Keratinocyte (primary cell): ENCODE measurements around the gene ADH6. TPM values are rescaled to one million over a fixed set of nuclear protein-coding genes. Genes with fewer than 3 reads are reported as not detected.
"Not testable (repeated sequence)": the region's sequence is repeated elsewhere in the genome, so short reads cannot be mapped to it uniquely, and the experiment has no call there.

Experiments used
- DNase-seq: peaks from one replicate; pipeline ENCODE4 v3.0.0-alpha.2; 2011; ENCODE audit warnings: low read depth, missing footprints, low spot score
- FAIRE-seq: peaks from 2 replicates; lab custom pipeline; 2011; peaks lifted over from hg19 to GRCh38; lab: Jason Lieb, UNC
- H2AFZ ChIP-seq: 2 replicates; pipeline ENCODE4 v1.6.0; 2012; ENCODE audit warnings: low read length, control low read depth, inconsistent platforms; ENCODE audit not compliant: control insufficient read depth
- H3K27ac ChIP-seq: 2 replicates; pipeline ENCODE4 v1.5.1; 2011; ENCODE audit warnings: low read length; ENCODE audit not compliant: control insufficient read depth, insufficient read depth
- H3K27me3 ChIP-seq: 3 replicates; pipeline ENCODE4 v1.6.0; 2011; ENCODE audit warnings: low read length; ENCODE audit not compliant: control insufficient read depth, insufficient read depth; ENCODE audit errors: extremely low read depth
- H3K36me3 ChIP-seq, 2 experiments: 2 replicates in 1 of 2; 3 replicates in 1 of 2; pipeline ENCODE4 v1.5.1; 2011; ENCODE audit warnings: low read length in 2 of 2, mild to moderate bottlenecking in 1 of 2; ENCODE audit not compliant: control insufficient read depth in 2 of 2, insufficient read depth in 2 of 2; ENCODE audit errors: extremely low read depth in 1 of 2
- H3K4me1 ChIP-seq: 3 replicates; pipeline ENCODE4 v1.5.1; 2011; ENCODE audit warnings: low read length; ENCODE audit not compliant: control insufficient read depth, insufficient read depth; ENCODE audit errors: extremely low read depth
- H3K4me2 ChIP-seq: 3 replicates; pipeline ENCODE4 v1.6.0; 2011; ENCODE audit warnings: low read depth, low read length; ENCODE audit not compliant: control insufficient read depth, insufficient read depth; ENCODE audit errors: extremely low read depth
- H3K4me3 ChIP-seq, 3 experiments: fragments of 200-600 bp in 1 of 3; sonication (generic) in 1 of 3; 2 replicates in 2 of 3; 3 replicates in 1 of 3; pipeline ENCODE4 v1.5.1; 2011 to 2016; ENCODE audit warnings: low read length in 3 of 3, mild to moderate bottlenecking in 3 of 3, control low read depth in 2 of 3, inconsistent platforms in 1 of 3, low read depth in 1 of 3, mixed read lengths in 1 of 3, mixed run types in 1 of 3, moderate library complexity in 1 of 3; ENCODE audit not compliant: control insufficient read depth in 2 of 3, insufficient read depth in 2 of 3; ENCODE audit errors: extremely low read depth in 1 of 3
- H3K79me2 ChIP-seq: 2 replicates; pipeline ENCODE4 v1.6.0; 2012; ENCODE audit warnings: low read length; ENCODE audit not compliant: control insufficient read depth, insufficient read depth
- H3K9ac ChIP-seq: 3 replicates; pipeline ENCODE4 v1.6.0; 2011; ENCODE audit warnings: low read length; ENCODE audit not compliant: control insufficient read depth, insufficient read depth; ENCODE audit errors: extremely low read depth
- H3K9me1 ChIP-seq: 3 replicates; pipeline ENCODE4 v1.6.0; 2011; ENCODE audit warnings: low read length; ENCODE audit not compliant: control insufficient read depth, insufficient read depth; ENCODE audit errors: extremely low read depth
- H3K9me3 ChIP-seq: 2 replicates; pipeline ENCODE4 v1.5.1; 2012; ENCODE audit warnings: low read depth, low read length; ENCODE audit not compliant: control insufficient read depth
- H4K20me1 ChIP-seq: 3 replicates; pipeline ENCODE4 v1.6.0; 2011; ENCODE audit warnings: low read length; ENCODE audit not compliant: control insufficient read depth, insufficient read depth; ENCODE audit errors: extremely low read depth
- EZH2 ChIP-seq: IDR thresholded peaks from one replicate; pipeline ENCODE4 v1.6.1; 2012; ENCODE audit warnings: inconsistent platforms, mild to moderate bottlenecking, low read length, moderate library complexity
- dilution Hi-C: fragments of 300-500 bp; cut with MboI; formaldehyde crosslinking; loops from one replicate; pipeline ENCODE4 v1.7.0; 2020; ENCODE audit warnings: low sequenced_read_pairs; ENCODE audit not compliant: extremely low pct_ligation_motif_present
- polyA plus RNA-seq, 5 experiments: library from polyadenylated mRNA; depleted of rRNA in 3 of 5; stranded (reverse) in 3 of 5; stranded (forward) in 1 of 5; unstranded in 1 of 5; fragments of >200 nt; gene quantifications; 1 replicate in 1 of 5; 2 replicates in 3 of 5; 3 replicates in 1 of 5; pipeline versions ENCODE4 v1.2.1 to v1.2.3, GENCODE V29; 2011 to 2012; ENCODE audit warnings: missing spikeins in 2 of 5, low read depth in 1 of 5, low replicate concordance in 1 of 5
- TF ChIP-seq, protein P1 (sequence below), 3 experiments: IDR thresholded peaks in 1 of 3; conservative IDR thresholded peaks in 1 of 3; optimal IDR thresholded peaks in 1 of 3; 2 replicates in 2 of 3; 3 replicates in 1 of 3; pipeline versions ENCODE3 to v1.5.1; 2011; ENCODE audit warnings: low read length in 3 of 3, mild to moderate bottlenecking in 3 of 3, moderate library complexity in 2 of 3, control low read depth in 1 of 3, inconsistent platforms in 1 of 3; ENCODE audit not compliant: insufficient read depth in 2 of 3; ENCODE audit errors: extremely low read depth in 1 of 3

The ADH6 gene
- polyA plus RNA-seq, 1 donor (not counting 4 experiments of a cell fraction or from before 2014, with no cell fraction given) = not detected

DNA sequence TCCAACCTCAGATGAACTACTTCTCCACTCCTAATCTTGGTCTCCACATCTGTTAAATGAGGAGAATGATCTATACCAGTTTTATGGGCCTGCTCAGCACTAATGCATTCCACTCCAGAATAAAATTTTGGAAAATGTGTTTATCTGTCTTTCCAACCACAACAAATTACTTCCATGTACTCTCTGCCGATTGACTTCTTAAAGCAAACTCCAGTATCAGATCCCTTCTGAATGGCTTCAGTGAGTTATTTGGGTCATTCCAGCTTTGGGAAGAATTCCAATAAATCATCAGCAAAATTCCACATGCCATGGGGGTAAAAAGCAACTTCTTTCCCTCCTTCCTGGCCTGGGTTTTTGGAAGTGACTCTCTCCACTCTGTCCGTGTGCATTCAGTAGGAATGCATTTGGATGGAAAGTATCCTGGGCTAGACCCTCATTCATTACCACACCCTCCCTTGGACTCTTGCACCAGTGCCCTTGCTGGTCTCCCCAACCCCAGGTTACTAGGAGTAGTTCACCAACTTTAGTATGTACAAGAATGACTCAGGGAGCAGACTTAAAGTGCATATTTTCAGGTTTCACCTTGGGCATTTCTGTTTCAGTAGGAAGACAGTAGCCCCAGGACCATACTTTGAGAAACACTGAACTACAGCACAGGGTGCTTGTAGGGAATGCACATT is 15.4 kb upstream of the ADH6 start:
- H3K4me1 ChIP-seq = no peaks in the 10 kb centered on the region
- H3K27me3 ChIP-seq = no peaks in the 10 kb centered on the region
- dilution Hi-C loops = no loop called here
- no peaks in the 10 kb centered on the region for H4K20me1 ChIP-seq
- no peak overlapping the region for H2AFZ ChIP-seq
- DNase-seq = no peak
- no peaks in the 10 kb centered on the region for H3K9me3 ChIP-seq
- no peak overlapping the region for H3K9ac ChIP-seq
- no peaks in the 10 kb centered on the region for H3K36me3 ChIP-seq
- TF ChIP-seq EZH2 = no peak
- TF ChIP-seq, protein P1, sequence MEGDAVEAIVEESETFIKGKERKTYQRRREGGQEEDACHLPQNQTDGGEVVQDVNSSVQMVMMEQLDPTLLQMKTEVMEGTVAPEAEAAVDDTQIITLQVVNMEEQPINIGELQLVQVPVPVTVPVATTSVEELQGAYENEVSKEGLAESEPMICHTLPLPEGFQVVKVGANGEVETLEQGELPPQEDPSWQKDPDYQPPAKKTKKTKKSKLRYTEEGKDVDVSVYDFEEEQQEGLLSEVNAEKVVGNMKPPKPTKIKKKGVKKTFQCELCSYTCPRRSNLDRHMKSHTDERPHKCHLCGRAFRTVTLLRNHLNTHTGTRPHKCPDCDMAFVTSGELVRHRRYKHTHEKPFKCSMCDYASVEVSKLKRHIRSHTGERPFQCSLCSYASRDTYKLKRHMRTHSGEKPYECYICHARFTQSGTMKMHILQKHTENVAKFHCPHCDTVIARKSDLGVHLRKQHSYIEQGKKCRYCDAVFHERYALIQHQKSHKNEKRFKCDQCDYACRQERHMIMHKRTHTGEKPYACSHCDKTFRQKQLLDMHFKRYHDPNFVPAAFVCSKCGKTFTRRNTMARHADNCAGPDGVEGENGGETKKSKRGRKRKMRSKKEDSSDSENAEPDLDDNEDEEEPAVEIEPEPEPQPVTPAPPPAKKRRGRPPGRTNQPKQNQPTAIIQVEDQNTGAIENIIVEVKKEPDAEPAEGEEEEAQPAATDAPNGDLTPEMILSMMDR (optimal IDR thresholded peaks at IDR 0.05 in 1 of 3, IDR thresholded peaks at IDR 0.05 in 1 of 3, conservative IDR thresholded peaks at IDR 0.05 in 1 of 3; ENCODE audit: extremely low read depth in 1 of 3, insufficient read depth in 2 of 3, low read length in 3 of 3) = no peak
- H3K27ac ChIP-seq = no peak overlapping the region
- no peak overlapping the region for H3K4me2 ChIP-seq
- no peak overlapping the region for H3K4me3 ChIP-seq
- FAIRE-seq = no peak
- H3K9me1 ChIP-seq = no peaks in the 10 kb centered on the region
- H3K79me2 ChIP-seq = no peaks in the 10 kb centered on the region

DNA sequence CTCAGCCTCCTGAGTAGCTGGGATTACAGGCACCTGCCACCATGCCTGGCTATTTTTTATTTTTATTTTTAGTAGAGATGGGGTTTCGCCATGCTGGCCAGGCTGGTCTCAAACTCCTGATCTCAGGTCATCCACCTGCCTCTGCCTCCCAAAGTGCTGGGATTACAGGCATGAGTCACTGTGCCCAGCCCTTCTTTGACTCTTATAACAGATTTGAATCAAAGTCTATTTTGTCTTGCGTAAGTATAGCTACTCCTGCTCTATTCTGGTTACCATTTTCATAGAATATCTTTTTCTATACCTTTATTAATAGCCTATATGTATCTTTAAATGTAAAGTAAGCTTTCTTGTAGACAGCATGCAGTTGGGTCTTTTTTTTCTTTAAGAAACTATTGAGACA is 14.4 kb upstream of the ADH6 start:
- H3K4me3 ChIP-seq, H3K79me2 ChIP-seq, H3K4me2 ChIP-seq, H2AFZ ChIP-seq, H4K20me1 ChIP-seq, H3K4me1 ChIP-seq, H3K9ac ChIP-seq, FAIRE-seq, H3K27me3 ChIP-seq, H3K9me1 ChIP-seq, DNase-seq, H3K27ac ChIP-seq, dilution Hi-C loops, H3K36me3 ChIP-seq, H3K9me3 ChIP-seq: not testable (repeated sequence)

DNA sequence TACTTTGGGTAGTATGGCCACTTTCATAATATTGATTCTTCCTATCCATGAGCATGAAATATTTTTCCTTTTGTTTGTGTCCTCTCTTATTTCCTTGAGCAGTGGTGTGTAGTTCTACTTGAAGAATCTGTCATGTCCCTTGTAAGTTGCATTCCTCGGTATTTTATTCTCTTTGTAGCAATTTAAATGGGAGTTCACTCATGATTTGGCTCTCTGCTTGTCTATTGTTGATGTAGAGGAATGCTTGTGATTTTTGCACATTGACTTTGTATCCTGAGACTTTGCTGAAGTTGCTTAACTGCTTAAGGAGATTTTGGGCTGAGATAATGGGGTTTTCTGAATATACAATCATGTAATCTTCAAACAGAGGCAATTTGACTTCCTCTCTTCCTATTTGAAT is 9.7 kb upstream of the ADH6 start:
- dilution Hi-C loops, H3K9me1 ChIP-seq, H3K4me1 ChIP-seq, FAIRE-seq, H3K36me3 ChIP-seq, H3K4me3 ChIP-seq, H2AFZ ChIP-seq, H3K9me3 ChIP-seq, H3K9ac ChIP-seq, H4K20me1 ChIP-seq, H3K4me2 ChIP-seq, DNase-seq, H3K79me2 ChIP-seq, H3K27me3 ChIP-seq, H3K27ac ChIP-seq: not testable (repeated sequence)

DNA sequence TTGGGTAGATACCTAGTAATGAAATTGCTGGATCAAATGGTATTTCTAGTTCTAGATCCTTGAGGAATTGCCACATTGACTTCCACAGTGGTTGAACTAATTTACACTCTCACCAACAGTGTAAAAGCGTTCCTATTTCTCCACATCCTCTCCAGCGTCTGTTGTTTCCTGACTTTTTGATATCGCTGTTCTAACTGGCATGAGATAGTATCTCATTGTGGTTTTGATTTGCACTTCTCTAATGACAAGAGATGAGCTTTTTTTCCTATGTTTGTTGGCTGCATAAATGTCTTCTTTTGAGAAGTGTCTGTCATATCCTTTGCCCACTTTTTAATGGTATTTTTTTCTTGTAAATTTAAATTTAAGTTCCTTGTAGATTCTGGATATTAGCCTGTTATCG is 8.6 kb upstream of the ADH6 start:
- H3K4me2 ChIP-seq, H3K9ac ChIP-seq, H3K27ac ChIP-seq, H2AFZ ChIP-seq, H3K9me3 ChIP-seq, H3K79me2 ChIP-seq, H4K20me1 ChIP-seq, DNase-seq, H3K36me3 ChIP-seq, H3K4me3 ChIP-seq, H3K4me1 ChIP-seq, dilution Hi-C loops, H3K9me1 ChIP-seq, H3K27me3 ChIP-seq, FAIRE-seq: not testable (repeated sequence)
